ENCODE results near the gene RAB29.

GRCh38 chr1:205812271-205812877, 37.1 kb upstream of the RAB29 start:
- TF ChIP-seq CTCF (conservative IDR thresholded peaks at IDR 0.05 in 1 of 2, IDR thresholded peaks at IDR 0.05 in 1 of 2; ENCODE audit: extremely low read depth in 1 of 2, insufficient read depth in 1 of 2, low read depth in 1 of 2, low read length in 2 of 2) (no peak), EZH2 (IDR thresholded peaks at IDR 0.05; ENCODE audit: borderline replicate concordance, low read length) (no peak)

All from mammary epithelial cell (primary cell).